Measurements from ENCODE around the gene KSR1. TPM values are rescaled to one million over a fixed set of nuclear protein-coding genes. Genes with fewer than 3 reads are reported as not detected.

The KSR1 gene
- total and polyA plus RNA-seq, 2 of the 8 experiments (the other 6 are each of a cell fraction or from before 2014, with no cell fraction given) = 14.1 to 34.7 TPM

GRCh38 chr17:27418366-27418615, 38.0 kb upstream of the KSR1 start:
- Histone ChIP-seq H3K14ac (ENCODE audit: insufficient read length) (no peak overlapping the region), H3K9ac (replicated peaks in 1 of 4; ENCODE audit: extremely low read depth in 1 of 4, low read depth in 3 of 4, low read length in 3 of 4) (no peak overlapping the region), H3K4me1 (replicated peaks in 1 of 4; ENCODE audit: control insufficient read depth in 3 of 4, insufficient read depth in 4 of 4, low read length in 3 of 4) (no peaks in the 10 kb centered on the region; a peak in 1 of 7 replicates), H3K56ac (replicated peaks; ENCODE audit: insufficient read length, low read depth, low read length) (no peak overlapping the region), H3K79me1 (ENCODE audit: low read depth, low read length) (no peaks in the 10 kb centered on the region), H4K20me1 (replicated peaks in 1 of 2; ENCODE audit: control insufficient read depth in 1 of 2, insufficient read depth in 2 of 2, low read length in 2 of 2) (no peaks in the 10 kb centered on the region), H3K23me2 (ENCODE audit: low read depth, low read length) (no peaks in the 10 kb centered on the region), H3K27ac (ENCODE audit: low read depth, low read length) (no peak overlapping the region), H2BK20ac (ENCODE audit: low read length) (no peak overlapping the region), H3K79me2 (ENCODE audit: control insufficient read depth in 1 of 2, insufficient read depth in 2 of 2, low read length in 2 of 2) (no peaks in the 10 kb centered on the region), H2AFZ (ENCODE audit: low read length) (no peak overlapping the region), H3K4ac (replicated peaks; ENCODE audit: insufficient read length, low read depth, low read length) (no peak overlapping the region), H3K18ac (ENCODE audit: extremely low read depth, low read length) (no peak overlapping the region), H4K8ac (ENCODE audit: extremely low read depth, insufficient read depth, low read length) (no peak overlapping the region), H2BK12ac (ENCODE audit: low read depth, low read length) (no peak overlapping the region), H2BK5ac (ENCODE audit: low read depth, low read length) (no peak overlapping the region), H3K9me3 (ENCODE audit: insufficient read depth in 2 of 2, low read depth in 1 of 2, low read length in 1 of 2) (no peaks in the 10 kb centered on the region), H2AK5ac (ENCODE audit: low read depth, low read length) (no peak overlapping the region), H4K91ac (replicated peaks; ENCODE audit: insufficient read length, low read length) (no peak overlapping the region), H3K36me3 (ENCODE audit: control insufficient read depth in 2 of 4, insufficient read depth in 4 of 4, low read length in 3 of 4) (no peaks in the 10 kb centered on the region), H3K27me3 (replicated peaks in 1 of 4; ENCODE audit: control insufficient read depth in 3 of 4, extremely low read depth in 1 of 4, insufficient read depth in 3 of 4, low read length in 3 of 4) (no peaks in the 10 kb centered on the region), H3K23ac (ENCODE audit: insufficient read length) (no peak overlapping the region), H2BK120ac (replicated peaks; ENCODE audit: low read depth, low read length) (no peak overlapping the region), H4K5ac (ENCODE audit: insufficient read length, low read depth, low read length) (no peak overlapping the region), H3K4me3 (ENCODE audit: extremely low read depth in 1 of 4, insufficient read depth in 2 of 4, low read depth in 3 of 4, low read length in 4 of 4) (no peak overlapping the region), H3K4me2 (ENCODE audit: insufficient read depth in 1 of 2, low read depth in 2 of 2, low read length in 2 of 2) (no peak overlapping the region), H2BK15ac (ENCODE audit: low read length) (no peak overlapping the region)
- ChIA-PET POLR2A (ENCODE audit: partially characterized antibody) (no interaction called here), CTCF (ENCODE audit: partially characterized antibody) (interaction anchor here (1.4 kb wide), 1 partner anchor 38 kb away, joined by 3 read pairs; no protein-coding TSS in a partner anchor)
- DNase-seq (ENCODE audit: low read depth in 1 of 2, low spot score in 2 of 2) = no peak
- FAIRE-seq = no peak
- 83% methylated on average over 3 of the region's 3 CpGs; no CpG with 5 or more reads in 1 of the 2 experiments for WGBS, 2 experiments (ENCODE audit: extremely low coverage in 1 of 2, insufficient coverage in 1 of 2, insufficient read length in 1 of 2, insufficient replicate concordance in 2 of 2, low coverage in 1 of 2, low lambda C conversion rate in 2 of 2, missing lambda C conversion rate in 1 of 2)
- TF ChIP-seq SUZ12 (IDR thresholded peaks at IDR 0.05; ENCODE audit: low read length) (no peak), BRCA1 (IDR thresholded peaks at IDR 0.05; ENCODE audit: low read depth, low read length) (no peak), SRF (IDR thresholded peaks at IDR 0.05; ENCODE audit: low read depth, low read length) (no peak), PHF8 (conservative IDR thresholded peaks at IDR 0.05; ENCODE audit: low read depth, low read length) (no peak), FOSL1 (IDR thresholded peaks at IDR 0.05; ENCODE audit: insufficient read depth, low read depth, low read length) (no peak), HDAC2 (IDR thresholded peaks at IDR 0.05; ENCODE audit: borderline replicate concordance in 1 of 2, low read depth in 2 of 2, low read length in 2 of 2) (no peak), KDM1A (IDR thresholded peaks at IDR 0.05; ENCODE audit: borderline replicate concordance, low read length) (no peak), HDAC6 (IDR thresholded peaks at IDR 0.05; ENCODE audit: low read depth, low read length) (no peak), POU5F1 (IDR thresholded peaks at IDR 0.05; ENCODE audit: low read depth, low read length) (no peak), TAF1 (IDR thresholded peaks at IDR 0.05; ENCODE audit: low read depth, low read length) (no peak), TCF12 (IDR thresholded peaks at IDR 0.05; ENCODE audit: low read depth, low read length) (no peak), GABPA (IDR thresholded peaks at IDR 0.05; ENCODE audit: borderline replicate concordance, insufficient read depth, low read length) (no peak), EP300 (IDR thresholded peaks at IDR 0.05; ENCODE audit: borderline replicate concordance in 1 of 2, low read depth in 2 of 2, low read length in 2 of 2) (no peak), RBBP5 (IDR thresholded peaks at IDR 0.05; ENCODE audit: borderline replicate concordance, low read depth, low read length) (no peak), SP4 (IDR thresholded peaks at IDR 0.05; ENCODE audit: low read length) (no peak), RFX5 (IDR thresholded peaks at IDR 0.05; ENCODE audit: borderline replicate concordance, low read depth, low read length) (no peak)

All from H1 (cell line).